ENCODE results near the gene GIT1.
A peak's percentile ranks its signal among the peaks of the same experiment; 100 is the strongest.

The GIT1 gene

DNA sequence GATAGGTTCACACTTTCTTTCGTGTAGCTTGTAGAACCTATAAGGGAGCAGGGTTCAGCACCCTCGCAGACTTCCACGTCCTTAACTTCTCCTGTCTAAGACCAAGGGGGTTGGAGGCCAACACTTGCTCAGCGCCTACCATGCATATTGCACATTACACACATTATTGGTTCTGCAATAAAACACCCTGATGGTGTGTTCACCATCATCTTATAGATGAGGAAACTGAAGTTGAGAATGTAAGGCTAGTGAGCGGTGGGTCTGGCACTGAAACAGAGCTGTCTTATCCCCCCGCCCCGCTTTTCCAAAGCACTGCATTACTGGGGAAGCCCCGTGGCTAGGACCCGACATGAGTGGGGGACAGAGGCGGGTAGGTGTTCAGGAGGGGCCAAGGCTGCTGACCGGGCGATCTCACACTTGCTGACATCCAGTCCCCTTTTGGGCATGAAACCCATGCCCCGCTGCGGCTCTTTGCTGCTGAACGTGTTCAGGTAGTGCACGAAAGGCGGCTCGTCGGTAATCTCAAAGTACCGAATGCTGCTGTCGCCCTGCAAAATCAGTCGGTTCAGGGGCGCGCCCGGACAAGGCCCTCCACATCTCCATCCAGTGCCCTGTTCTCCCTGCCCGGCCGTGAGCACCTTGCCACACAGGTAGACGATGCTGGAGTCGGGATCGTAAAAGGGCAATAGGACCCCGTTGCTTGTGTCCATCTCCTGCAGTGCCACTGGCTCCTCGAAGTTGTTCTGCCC lies 27.0 kb upstream of the GIT1 start:
- no peak for DNase-seq (ENCODE audit: low read depth in 2 of 2)

GRCh38 chr17:29615492-29616299 lies 26.2 kb upstream of the GIT1 start:
- DNase-seq (ENCODE audit: low read depth in 2 of 2) = peak; percentile 76 to 79

- DNase-seq (ENCODE audit: low read depth in 2 of 2) = no peak
These were observed 25.6 kb upstream of the GIT1 start for GRCh38 chr17:29615048-29615385.

DNA sequence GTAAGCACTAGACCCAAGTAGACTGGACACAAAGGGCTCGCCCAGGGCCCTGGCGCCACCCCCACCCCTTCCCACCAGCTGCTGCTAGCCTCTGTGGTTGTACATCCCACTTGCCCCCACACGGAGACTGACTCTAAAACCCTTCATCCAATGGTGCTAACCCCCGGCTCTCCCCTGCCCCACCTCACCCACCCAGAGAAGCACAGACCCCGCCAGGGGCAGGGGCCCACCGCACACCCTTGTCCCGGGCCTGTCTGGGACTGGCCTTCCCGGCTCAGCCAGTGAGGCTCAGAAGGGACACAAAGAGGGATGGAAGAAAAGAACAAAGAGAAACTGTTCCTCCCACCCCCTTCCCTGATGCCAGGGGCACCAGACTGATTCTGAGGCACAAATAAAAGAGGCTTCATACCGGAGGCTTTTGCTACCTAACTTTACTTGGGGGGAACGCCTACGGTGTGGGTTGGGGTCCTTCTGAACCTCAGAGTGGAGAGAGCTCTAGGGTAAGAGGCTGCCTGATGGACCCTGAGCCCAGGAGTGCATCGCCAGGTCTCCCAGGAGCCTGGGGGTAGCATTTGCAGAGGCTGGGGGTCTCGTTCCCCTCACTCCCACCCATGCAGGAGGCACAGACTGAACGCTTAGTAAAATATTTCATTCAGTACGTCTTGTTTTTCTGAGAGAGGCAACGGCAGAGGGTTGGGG lies 25.1 kb upstream of the GIT1 start:
- no peak for DNase-seq (ENCODE audit: low read depth in 2 of 2)

DNA sequence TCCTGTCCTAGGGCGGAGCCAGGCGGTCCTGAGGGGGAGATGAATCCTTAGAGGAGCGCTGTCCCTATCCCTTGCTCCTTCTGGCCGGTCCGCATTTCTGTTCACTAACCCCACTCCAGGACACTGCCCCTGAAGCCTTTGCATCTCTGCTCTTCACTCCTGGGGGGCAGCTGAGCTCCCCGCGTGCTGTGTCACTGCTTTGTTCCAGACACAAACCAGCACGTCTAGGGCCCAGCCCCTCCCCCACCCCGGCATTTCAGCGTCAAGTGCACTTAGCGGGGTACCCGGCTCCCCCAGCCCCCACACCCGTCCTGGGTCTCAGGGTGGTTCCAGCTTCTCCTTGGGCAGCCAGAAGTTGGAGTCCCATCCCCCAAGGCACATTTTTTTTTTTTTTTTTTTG lies 24.4 kb upstream of the GIT1 start:
- DNase-seq (ENCODE audit: low read depth in 2 of 2) = no peak

DNA sequence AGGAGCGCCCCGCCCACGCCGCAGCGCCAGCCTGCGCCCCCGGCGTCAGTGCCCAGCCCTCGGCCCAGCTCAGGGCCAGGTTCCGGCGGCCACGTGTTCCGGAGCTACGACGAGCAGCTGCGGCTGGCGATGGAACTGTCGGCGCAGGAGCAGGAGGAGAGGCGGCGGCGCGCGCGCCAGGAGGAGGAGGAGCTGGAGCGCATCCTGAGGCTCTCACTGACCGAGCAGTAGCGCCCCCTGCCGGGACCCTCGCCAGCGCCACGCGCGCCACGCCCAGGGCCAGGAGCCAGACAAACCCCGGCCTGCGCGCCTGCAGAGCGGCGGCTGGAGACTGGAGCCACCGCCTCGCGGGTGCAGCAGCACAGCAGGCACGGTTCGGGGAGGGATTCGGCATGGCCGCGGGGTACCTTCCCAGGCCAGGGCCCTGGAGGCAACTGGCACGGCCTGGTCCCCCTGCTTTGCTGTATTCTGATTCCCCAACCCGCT lies 23.9 kb upstream of the GIT1 start:
- peak; percentile 95 to 97 for DNase-seq (ENCODE audit: low read depth in 2 of 2)

GRCh38 chr17:29612404-29613280 lies 23.2 kb upstream of the GIT1 start:
- DNase-seq (ENCODE audit: low read depth in 2 of 2) = no peak

DNA sequence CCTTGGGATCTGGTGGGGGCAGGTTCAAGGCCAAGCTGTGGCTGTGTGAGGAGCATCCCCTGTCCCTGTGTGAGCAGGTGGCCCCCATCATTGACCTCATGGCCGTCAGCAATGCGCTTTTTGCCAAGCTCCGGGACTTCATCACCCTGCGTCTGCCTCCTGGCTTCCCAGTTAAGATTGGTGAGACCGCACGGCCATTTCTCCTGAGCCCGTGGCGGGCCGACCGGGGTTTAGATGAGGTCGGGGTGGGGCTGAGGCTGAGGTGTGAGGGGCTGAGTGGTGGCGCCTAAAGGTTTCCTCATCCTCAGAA lies 22.6 kb upstream of the GIT1 start:
- no peak for DNase-seq (ENCODE audit: low read depth in 2 of 2)

- DNase-seq (ENCODE audit: low read depth in 2 of 2) = no peak
These were observed 22.1 kb upstream of the GIT1 start for GRCh38 chr17:29611351-29612093.

GRCh38 chr17:29610395-29610794 lies 20.9 kb upstream of the GIT1 start:
- no peak for DNase-seq (ENCODE audit: low read depth in 2 of 2)

- DNase-seq (ENCODE audit: low read depth in 2 of 2) = no peak
These were observed 19.5 kb upstream of the GIT1 start for GRCh38 chr17:29608986-29609385.

DNA sequence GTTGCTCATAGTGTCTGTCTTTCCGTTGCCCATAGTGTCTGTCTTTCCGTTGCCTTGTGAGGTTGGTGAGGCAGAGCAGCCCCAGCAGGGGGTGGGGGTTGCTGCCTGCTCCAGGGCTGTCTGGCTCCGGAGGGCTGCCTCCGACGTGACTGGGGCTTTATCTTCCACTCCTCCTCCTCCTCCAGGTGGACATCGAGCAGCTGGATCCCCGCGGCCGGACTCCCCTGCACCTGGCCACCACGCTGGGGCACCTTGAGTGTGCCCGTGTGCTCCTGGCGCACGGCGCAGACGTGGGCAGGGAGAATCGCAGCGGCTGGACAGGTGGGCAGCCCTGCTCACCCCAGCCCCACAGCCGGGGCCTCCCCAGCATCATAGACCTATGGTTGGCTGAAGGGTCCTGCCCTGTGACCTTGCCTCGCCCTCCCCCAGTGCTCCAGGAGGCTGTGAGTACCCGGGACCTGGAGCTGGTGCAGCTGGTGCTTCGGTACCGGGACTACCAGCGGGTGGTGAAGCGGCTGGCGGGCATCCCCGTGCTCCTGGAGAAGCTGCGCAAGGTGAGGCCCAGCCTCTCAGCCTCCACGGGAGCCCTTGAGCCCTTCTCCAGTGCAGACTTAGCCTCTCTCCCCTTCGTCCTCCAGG lies 18.2 kb upstream of the GIT1 start:
- no peak for DNase-seq (ENCODE audit: low read depth in 2 of 2)

DNA sequence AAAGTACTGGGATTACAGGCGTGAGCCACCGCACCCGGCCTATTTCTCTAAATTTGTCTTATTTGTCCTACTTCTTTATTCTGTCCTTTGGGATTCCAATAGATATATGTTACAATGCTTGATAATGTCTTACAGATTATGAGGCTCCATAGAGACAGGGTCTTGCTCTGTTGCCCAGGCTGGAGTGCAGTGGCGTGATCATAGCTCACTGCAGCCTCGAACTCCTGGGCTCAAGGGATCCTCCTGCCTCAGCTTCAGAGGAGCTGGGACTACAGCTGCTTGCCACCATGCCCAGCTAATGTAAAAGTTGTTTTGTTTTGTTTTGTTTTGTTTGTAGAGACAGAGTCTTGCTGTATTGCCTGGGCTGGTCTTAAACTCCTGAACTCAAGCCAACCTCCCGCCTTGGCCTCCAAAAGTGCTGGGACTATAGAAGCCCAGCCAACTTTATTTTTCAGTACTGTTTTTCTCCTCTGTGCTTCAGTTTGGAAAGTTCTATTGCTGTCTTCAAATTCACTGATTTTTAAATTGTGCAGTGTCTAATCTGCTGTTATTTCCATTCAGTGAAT lies 13.7 kb upstream of the GIT1 start:
- DNase-seq (ENCODE audit: low read depth in 2 of 2) = no peak

GRCh38 chr17:29597361-29598172 lies 8.1 kb upstream of the GIT1 start:
- no peak for DNase-seq (ENCODE audit: low read depth in 2 of 2)

GRCh38 chr17:29596811-29597210 lies 7.4 kb upstream of the GIT1 start:
- no peak for DNase-seq (ENCODE audit: low read depth in 2 of 2)

- DNase-seq (ENCODE audit: low read depth in 2 of 2) = no peak
These were observed 6.7 kb upstream of the GIT1 start for GRCh38 chr17:29595943-29596774.

DNA sequence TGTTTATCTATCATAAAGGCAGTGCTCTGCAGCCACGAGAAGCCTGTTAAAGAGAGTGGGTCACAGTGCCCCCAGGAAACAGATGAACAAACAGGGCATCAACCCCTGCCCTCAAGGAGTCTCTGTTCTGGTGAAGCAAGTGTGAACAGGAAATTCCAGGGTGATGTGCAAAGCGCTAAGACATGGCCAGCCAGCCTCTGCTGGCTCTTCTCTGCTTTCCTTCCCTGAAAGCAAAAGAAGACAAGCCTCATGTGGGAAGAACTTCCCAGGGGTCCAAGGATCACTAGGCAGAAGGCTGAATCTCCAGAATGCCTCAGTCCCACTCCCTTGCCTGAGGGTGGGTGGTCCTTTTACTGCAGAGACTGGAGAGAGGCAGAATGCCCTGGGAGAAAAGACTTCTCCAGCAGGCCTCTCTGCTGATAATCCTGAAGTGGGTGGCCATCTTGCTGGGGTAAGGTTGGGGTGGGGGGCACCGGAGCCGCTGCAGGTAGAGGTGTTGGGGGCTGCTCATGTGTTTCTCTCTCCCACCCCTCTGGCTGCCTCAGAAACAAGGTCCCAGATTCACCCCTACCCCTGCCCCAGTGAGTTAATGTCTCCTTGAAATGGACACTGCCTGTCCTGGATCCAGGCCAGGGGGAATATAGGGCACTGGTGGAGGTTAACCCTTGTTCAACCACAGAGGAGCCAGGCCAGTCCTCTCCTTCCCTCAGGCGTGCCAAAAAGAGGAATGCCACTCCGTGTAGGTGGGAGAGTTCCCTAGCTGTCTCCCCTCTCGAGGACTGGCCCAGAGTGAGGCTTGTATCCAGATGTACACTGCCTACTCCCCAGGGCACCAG lies 5.9 kb upstream of the GIT1 start:
- DNase-seq (ENCODE audit: low read depth in 2 of 2) = no peak

Data from stimulated activated CD8-positive, alpha-beta memory T cell treated with anti-CD3 and anti-CD28 coated beads, Interleukin-2, amount 100 ng/mL, for 48 hours (primary cell).